ENCODE results near the gene WDR90.

Gene WDR90

GRCh38 chr16:629185-629832 lies 19.9 kb upstream of the WDR90 start:
- H3K4me3 ChIP-seq (ENCODE audit: low read length) = no peak overlapping the region
- H3K4me1 ChIP-seq (ENCODE audit: control insufficient read depth, insufficient read depth, low read length) = peaks cover 24% of the 10 kb centered on the region
- H3K9ac ChIP-seq (ENCODE audit: low read length) = no peak overlapping the region
- no peaks in the 10 kb centered on the region for H3K27me3 ChIP-seq (ENCODE audit: control insufficient read depth, insufficient read depth, low read length)
- H3K9me3 ChIP-seq (ENCODE audit: control insufficient read depth, low read length) = no peaks in the 10 kb centered on the region
- peaks cover 10% of the 10 kb centered on the region for H3K36me3 ChIP-seq (ENCODE audit: control insufficient read depth, insufficient read depth, low read length)

GRCh38 chr16:629833-630248 lies 19.3 kb upstream of the WDR90 start:
- Histone ChIP-seq H3K9ac (ENCODE audit: low read length) (no peak overlapping the region), H3K27me3 (ENCODE audit: control insufficient read depth, insufficient read depth, low read length) (no peaks in the 10 kb centered on the region), H3K36me3 (ENCODE audit: control insufficient read depth, insufficient read depth, low read length) (peaks cover 10% of the 10 kb centered on the region), H3K4me3 (ENCODE audit: low read length) (no peak overlapping the region), H3K4me1 (ENCODE audit: control insufficient read depth, insufficient read depth, low read length) (peaks cover 24% of the 10 kb centered on the region), H3K9me3 (ENCODE audit: control insufficient read depth, low read length) (no peaks in the 10 kb centered on the region)

- peaks cover 10% of the 10 kb centered on the region for H3K36me3 ChIP-seq (ENCODE audit: control insufficient read depth, insufficient read depth, low read length)
- H3K9ac ChIP-seq (ENCODE audit: low read length) = no peak overlapping the region
- H3K4me3 ChIP-seq (ENCODE audit: low read length) = no peak overlapping the region
- H3K27me3 ChIP-seq (ENCODE audit: control insufficient read depth, insufficient read depth, low read length) = no peaks in the 10 kb centered on the region
- H3K9me3 ChIP-seq (ENCODE audit: control insufficient read depth, low read length) = no peaks in the 10 kb centered on the region
- peaks cover 26% of the 10 kb centered on the region for H3K4me1 ChIP-seq (ENCODE audit: control insufficient read depth, insufficient read depth, low read length)
Measured at GRCh38 chr16:630249-630814, 18.8 kb upstream of the WDR90 start.

- no peaks in the 10 kb centered on the region for H3K27me3 ChIP-seq (ENCODE audit: control insufficient read depth, insufficient read depth, low read length)
- H3K36me3 ChIP-seq (ENCODE audit: control insufficient read depth, insufficient read depth, low read length) = peaks cover 7% of the 10 kb centered on the region
- no peak within 1 kb of the TSS for H3K9ac ChIP-seq (ENCODE audit: low read length)
- H3K4me1 ChIP-seq (ENCODE audit: control insufficient read depth, insufficient read depth, low read length) = peaks cover 30% of the 10 kb centered on the region
- H3K9me3 ChIP-seq (ENCODE audit: control insufficient read depth, low read length) = no peaks in the 10 kb centered on the region
- no peak within 1 kb of the TSS for H3K4me3 ChIP-seq (ENCODE audit: low read length)
Measured at GRCh38 chr16:630815-631405, 18.3 kb upstream of the WDR90 start, which contains the start of gene WFIKKN1. Gene WFIKKN1 (plus strand): TSS chr16:630985. CDS start chr16:631254, 269 bp downstream.

- H3K27me3 ChIP-seq (ENCODE audit: control insufficient read depth, insufficient read depth, low read length) = no peaks in the 10 kb centered on the region
- no peak overlapping the region for H3K9ac ChIP-seq (ENCODE audit: low read length)
- peaks cover 30% of the 10 kb centered on the region for H3K4me1 ChIP-seq (ENCODE audit: control insufficient read depth, insufficient read depth, low read length)
- H3K36me3 ChIP-seq (ENCODE audit: control insufficient read depth, insufficient read depth, low read length) = no peaks in the 10 kb centered on the region
- H3K4me3 ChIP-seq (ENCODE audit: low read length) = no peak overlapping the region
- no peaks in the 10 kb centered on the region for H3K9me3 ChIP-seq (ENCODE audit: control insufficient read depth, low read length)
Measured at GRCh38 chr16:631808-632358, 17.3 kb upstream of the WDR90 start.

- H3K4me1 ChIP-seq (ENCODE audit: control insufficient read depth, insufficient read depth, low read length) = peaks cover 29% of the 10 kb centered on the region
- no peak overlapping the region for H3K4me3 ChIP-seq (ENCODE audit: low read length)
- H3K9me3 ChIP-seq (ENCODE audit: control insufficient read depth, low read length) = no peaks in the 10 kb centered on the region
- no peak overlapping the region for H3K9ac ChIP-seq (ENCODE audit: low read length)
- H3K27me3 ChIP-seq (ENCODE audit: control insufficient read depth, insufficient read depth, low read length) = no peaks in the 10 kb centered on the region
- no peaks in the 10 kb centered on the region for H3K36me3 ChIP-seq (ENCODE audit: control insufficient read depth, insufficient read depth, low read length)
Measured at GRCh38 chr16:632486-633335, 16.5 kb upstream of the WDR90 start.

- no peaks in the 10 kb centered on the region for H3K9me3 ChIP-seq (ENCODE audit: control insufficient read depth, low read length)
- H3K9ac ChIP-seq (ENCODE audit: low read length) = no peak overlapping the region
- no peaks in the 10 kb centered on the region for H3K27me3 ChIP-seq (ENCODE audit: control insufficient read depth, insufficient read depth, low read length)
- no peaks in the 10 kb centered on the region for H3K36me3 ChIP-seq (ENCODE audit: control insufficient read depth, insufficient read depth, low read length)
- H3K4me3 ChIP-seq (ENCODE audit: low read length) = no peak overlapping the region
- peaks cover 30% of the 10 kb centered on the region for H3K4me1 ChIP-seq (ENCODE audit: control insufficient read depth, insufficient read depth, low read length)
Measured at GRCh38 chr16:633336-634050, 15.7 kb upstream of the WDR90 start.

GRCh38 chr16:634051-634670 lies 15.0 kb upstream of the WDR90 start:
- no peaks in the 10 kb centered on the region for H3K9me3 ChIP-seq (ENCODE audit: control insufficient read depth, low read length)
- no peaks in the 10 kb centered on the region for H3K27me3 ChIP-seq (ENCODE audit: control insufficient read depth, insufficient read depth, low read length)
- no peaks in the 10 kb centered on the region for H3K36me3 ChIP-seq (ENCODE audit: control insufficient read depth, insufficient read depth, low read length)
- no peak overlapping the region for H3K4me3 ChIP-seq (ENCODE audit: low read length)
- H3K9ac ChIP-seq (ENCODE audit: low read length) = no peak overlapping the region
- H3K4me1 ChIP-seq (ENCODE audit: control insufficient read depth, insufficient read depth, low read length) = peaks cover 30% of the 10 kb centered on the region

- no peak overlapping the region for H3K9ac ChIP-seq (ENCODE audit: low read length)
- no peaks in the 10 kb centered on the region for H3K36me3 ChIP-seq (ENCODE audit: control insufficient read depth, insufficient read depth, low read length)
- H3K9me3 ChIP-seq (ENCODE audit: control insufficient read depth, low read length) = no peaks in the 10 kb centered on the region
- no peaks in the 10 kb centered on the region for H3K27me3 ChIP-seq (ENCODE audit: control insufficient read depth, insufficient read depth, low read length)
- peaks cover 28% of the 10 kb centered on the region for H3K4me1 ChIP-seq (ENCODE audit: control insufficient read depth, insufficient read depth, low read length)
- H3K4me3 ChIP-seq (ENCODE audit: low read length) = no peak overlapping the region
Measured at GRCh38 chr16:634996-635395, 14.2 kb upstream of the WDR90 start.

- peaks cover 22% of the 10 kb centered on the region for H3K4me1 ChIP-seq (ENCODE audit: control insufficient read depth, insufficient read depth, low read length)
- no peaks in the 10 kb centered on the region for H3K27me3 ChIP-seq (ENCODE audit: control insufficient read depth, insufficient read depth, low read length)
- no peaks in the 10 kb centered on the region for H3K36me3 ChIP-seq (ENCODE audit: control insufficient read depth, insufficient read depth, low read length)
- peak overlapping the region; percentile 68 for H3K9ac ChIP-seq (ENCODE audit: low read length)
- no peaks in the 10 kb centered on the region for H3K9me3 ChIP-seq (ENCODE audit: control insufficient read depth, low read length)
- H3K4me3 ChIP-seq (ENCODE audit: low read length) = peak overlapping the region; percentile 46
Measured at GRCh38 chr16:635573-636205, 13.5 kb upstream of the WDR90 start.

All from mucosa of stomach (tissue), 1 donor.